ACC112 (cell line): ENCODE measurements around the gene ZCWPW1.
"Not testable (repeated sequence)": the region's sequence is repeated elsewhere in the genome, so short reads cannot be mapped to it uniquely, and the experiment has no call there.

Source experiments
- H2AFZ ChIP-seq: fragments of 200-600 bp; sonication (generic); one replicate; pipeline ENCODE4 v1.6.0; 2017; ENCODE audit warnings: antibody characterized with exemption, low read length; ENCODE audit not compliant: unreplicated experiment
- H3K27ac ChIP-seq: fragments of 200-600 bp; sonication (generic); 2 replicates; pipeline ENCODE4 v1.5.1; 2014; ENCODE audit warnings: low read depth, mild to moderate bottlenecking, antibody characterized with exemption, low read length, moderate library complexity
- H3K27me3 ChIP-seq: fragments of 200-600 bp; sonication (generic); 2 replicates; pipeline ENCODE4 v1.6.1; 2014; ENCODE audit warnings: mild to moderate bottlenecking, antibody characterized with exemption, low read length, moderate library complexity, mixed read lengths; ENCODE audit not compliant: insufficient read depth
- H3K36me3 ChIP-seq: fragments of 200-600 bp; sonication (generic); 2 replicates; pipeline ENCODE4 v1.6.1; 2016; ENCODE audit warnings: mild to moderate bottlenecking, antibody characterized with exemption, low read length, moderate library complexity, mixed read lengths; ENCODE audit not compliant: insufficient read depth
- H3K4me1 ChIP-seq: fragments of 200-600 bp; sonication (generic); one replicate; pipeline ENCODE4 v1.6.1; 2016; ENCODE audit warnings: low read length, mixed read lengths; ENCODE audit not compliant: insufficient read depth, unreplicated experiment, control insufficient read depth
- H3K4me3 ChIP-seq: fragments of 200-600 bp; sonication (generic); 2 replicates; pipeline ENCODE4 v1.5.1; 2014; ENCODE audit warnings: mild to moderate bottlenecking, low read depth, low read length
- H3K79me2 ChIP-seq: fragments of 200-600 bp; sonication (generic); one replicate; pipeline ENCODE4 v1.6.0; 2016; ENCODE audit warnings: low read length; ENCODE audit not compliant: control insufficient read depth, unreplicated experiment, insufficient read depth

ZCWPW1 gene

DNA sequence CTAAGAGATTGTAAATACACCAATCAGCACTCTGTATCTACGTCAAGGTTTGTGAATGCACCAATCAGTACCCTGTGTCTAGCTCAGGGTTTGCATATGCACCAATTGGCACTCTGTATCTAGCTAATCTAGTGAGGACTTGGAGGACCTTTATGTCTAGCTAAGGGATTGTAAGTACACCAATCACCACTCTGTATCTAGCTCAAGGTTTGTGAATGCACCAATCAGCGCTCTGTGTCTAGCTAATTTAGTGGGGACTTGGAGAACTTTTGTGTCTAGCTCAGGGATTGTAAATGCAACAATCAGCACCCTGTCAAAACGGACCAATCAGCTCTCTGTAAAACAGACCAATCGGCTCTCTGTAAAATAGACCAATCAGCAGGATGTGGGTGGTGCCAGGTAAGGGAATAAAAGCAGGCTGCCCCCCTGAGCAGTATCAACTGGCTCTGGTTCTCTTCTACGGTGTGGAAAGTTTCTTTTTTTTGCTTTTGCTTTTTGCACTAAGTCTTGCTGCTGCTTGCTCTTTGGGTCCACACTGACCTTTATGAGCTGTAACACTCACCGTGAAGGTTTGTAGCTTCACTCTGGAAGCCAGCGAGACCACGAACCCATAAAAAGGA lies 46.2 kb downstream of the ZCWPW1 start:
- not testable (repeated sequence) for H3K27ac ChIP-seq, H3K4me1 ChIP-seq, H3K27me3 ChIP-seq, H3K79me2 ChIP-seq, H3K4me3 ChIP-seq, H3K36me3 ChIP-seq, H2AFZ ChIP-seq

DNA sequence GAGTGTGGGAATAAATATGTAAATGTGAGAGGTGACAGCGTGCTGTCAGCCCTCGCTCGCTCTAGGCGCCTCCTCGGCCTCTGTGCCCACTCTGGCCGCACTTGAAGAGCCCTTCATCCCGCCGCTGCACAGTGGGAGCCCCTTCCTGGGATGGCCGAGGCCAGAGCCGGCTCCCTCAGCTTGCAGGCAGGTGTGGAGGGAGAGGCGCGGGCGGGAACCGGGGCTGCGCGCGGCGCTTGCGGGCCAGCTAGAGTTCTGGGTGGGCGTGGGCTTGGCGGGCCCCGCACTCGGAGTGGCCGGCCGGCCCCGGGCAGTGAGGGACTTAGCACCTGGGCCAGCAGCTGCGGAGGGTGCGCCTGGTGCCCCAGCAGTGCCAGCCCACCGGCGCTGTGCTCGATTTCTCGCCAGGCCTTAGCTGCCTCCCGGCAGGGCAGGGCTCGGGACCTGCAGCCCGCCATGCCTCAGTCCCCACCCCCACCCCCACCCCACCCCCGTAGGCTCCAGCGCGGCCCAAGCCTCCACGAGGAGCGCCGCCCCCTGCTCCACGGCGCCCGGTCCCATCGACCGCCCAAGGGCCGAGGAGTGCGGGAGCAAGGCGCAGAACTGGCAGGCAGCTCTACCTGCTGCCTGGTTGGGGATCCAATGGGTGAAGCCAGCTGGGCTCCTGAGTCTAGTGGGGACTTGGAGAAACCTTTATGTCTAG lies 46.8 kb downstream of the ZCWPW1 start:
- H3K36me3 ChIP-seq, H3K4me1 ChIP-seq, H2AFZ ChIP-seq, H3K27ac ChIP-seq, H3K27me3 ChIP-seq, H3K79me2 ChIP-seq, H3K4me3 ChIP-seq: not testable (repeated sequence)

DNA sequence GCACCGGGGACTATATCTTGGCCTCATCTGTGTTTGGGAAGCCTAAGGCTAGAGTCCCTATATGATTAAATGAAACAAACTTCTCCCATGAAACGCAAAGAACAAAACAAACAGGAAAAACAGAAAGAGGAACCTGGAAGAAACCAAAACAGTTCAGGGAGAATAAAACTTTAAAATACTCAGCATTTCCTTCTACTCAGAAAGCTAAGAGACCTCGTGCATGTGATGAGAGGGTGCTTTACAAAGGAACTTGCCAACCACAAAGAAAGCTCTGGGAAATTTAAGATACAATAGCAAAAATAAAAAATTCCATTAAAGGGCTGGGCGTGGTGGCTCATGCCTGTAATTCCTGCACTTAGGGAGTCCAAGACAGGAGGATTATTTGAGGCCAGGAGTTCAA lies 48.3 kb downstream of the ZCWPW1 start:
- no peak overlapping the region for H3K4me3 ChIP-seq
- H3K79me2 ChIP-seq, result no peaks in the 10 kb centered on the region
- H3K4me1 ChIP-seq, result no peaks in the 10 kb centered on the region
- no peak overlapping the region for H2AFZ ChIP-seq
- no peaks in the 10 kb centered on the region for H3K27me3 ChIP-seq
- H3K36me3 ChIP-seq, result no peaks in the 10 kb centered on the region
- no peak overlapping the region for H3K27ac ChIP-seq

DNA sequence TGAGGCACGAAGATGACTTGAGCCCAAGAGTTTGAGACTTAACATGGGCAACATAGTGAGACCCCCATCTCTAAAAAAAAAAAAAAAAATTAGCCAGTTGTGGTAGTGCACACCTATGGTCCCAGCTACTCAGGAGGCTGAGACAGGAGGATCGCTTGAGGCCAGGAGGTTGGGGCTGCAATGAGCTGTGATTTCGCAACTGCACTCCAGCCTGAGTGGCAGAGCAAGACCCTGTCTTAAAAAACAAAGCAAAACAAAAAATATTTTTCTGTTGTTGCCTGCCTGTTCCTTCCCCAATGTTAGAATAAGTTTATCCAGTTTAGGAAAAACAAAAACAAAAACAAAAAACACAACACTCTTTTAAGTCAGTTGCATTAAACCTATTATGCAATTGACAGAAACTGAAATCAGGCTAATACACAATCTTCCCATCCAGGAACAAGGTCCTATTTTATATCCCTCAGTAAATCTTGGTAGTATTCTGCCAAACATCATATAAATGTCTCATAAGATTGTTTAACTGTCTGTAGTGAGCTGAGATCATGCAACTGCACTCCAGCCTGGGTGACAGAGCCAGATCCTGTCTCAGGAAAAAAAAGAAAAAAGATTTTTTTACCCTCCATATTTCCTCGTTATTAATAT lies 50.3 kb downstream of the ZCWPW1 start:
- Histone ChIP-seq H3K27me3 (no peaks in the 10 kb centered on the region), H3K4me1 (peaks cover 4% of the 10 kb centered on the region), H2AFZ (no peak overlapping the region), H3K79me2 (no peaks in the 10 kb centered on the region), H3K27ac (no peak overlapping the region), H3K36me3 (no peaks in the 10 kb centered on the region), H3K4me3 (no peak overlapping the region)

DNA sequence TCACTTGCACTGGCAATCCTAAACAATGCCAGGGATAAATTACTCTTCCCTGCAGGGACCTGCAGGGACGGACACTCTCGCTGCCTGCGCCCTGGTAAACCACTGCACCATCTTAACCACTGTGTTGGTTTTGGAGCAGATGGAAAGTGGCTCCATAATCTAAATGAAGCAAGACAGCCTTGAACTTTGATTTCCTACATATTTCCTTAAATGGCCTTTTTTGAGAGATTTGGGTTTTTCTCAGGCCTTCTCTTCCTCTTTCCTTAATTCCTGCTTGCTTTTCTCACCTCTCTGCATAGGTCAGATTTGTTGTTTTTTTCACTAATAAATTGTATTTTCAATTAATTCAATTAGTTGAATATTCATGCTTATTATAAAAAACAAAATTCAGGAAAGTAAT lies 52.4 kb downstream of the ZCWPW1 start:
- H3K27ac ChIP-seq, result no peak overlapping the region

DNA sequence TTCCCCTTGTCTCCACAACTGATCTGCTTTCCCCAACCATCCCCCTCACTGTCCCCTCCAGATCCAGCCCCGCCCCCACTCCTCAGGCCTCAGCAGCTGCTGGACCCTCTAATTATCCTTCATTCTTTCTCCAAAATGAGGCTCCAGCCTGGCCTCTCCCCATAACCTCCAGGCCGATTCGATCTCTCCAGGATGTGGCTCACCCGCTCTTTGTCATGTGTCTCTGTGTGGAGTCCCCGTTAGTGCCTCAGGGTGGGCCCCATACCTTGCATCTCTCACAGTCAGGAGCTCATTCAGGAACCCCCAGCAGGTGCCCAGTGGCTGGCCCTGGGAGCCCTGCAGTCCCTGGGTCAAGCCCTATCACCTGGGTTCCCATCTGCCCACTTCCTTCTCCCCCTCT lies 53.9 kb downstream of the ZCWPW1 start:
- Histone ChIP-seq H3K4me1 (peaks cover 17% of the 10 kb centered on the region), H3K27me3 (no peaks in the 10 kb centered on the region), H3K27ac (no peak overlapping the region), H3K4me3 (no peak overlapping the region), H2AFZ (no peak overlapping the region), H3K36me3 (no peaks in the 10 kb centered on the region), H3K79me2 (no peaks in the 10 kb centered on the region)

More for the DNA sequence above, 52.4 kb downstream of the ZCWPW1 start:
- H3K27me3 ChIP-seq, result no peaks in the 10 kb centered on the region
- no peaks in the 10 kb centered on the region for H3K79me2 ChIP-seq
- H3K4me3 ChIP-seq, result no peak overlapping the region
- H3K4me1 ChIP-seq, result peaks cover 17% of the 10 kb centered on the region
- H2AFZ ChIP-seq, result no peak overlapping the region
- H3K36me3 ChIP-seq, result no peaks in the 10 kb centered on the region

DNA sequence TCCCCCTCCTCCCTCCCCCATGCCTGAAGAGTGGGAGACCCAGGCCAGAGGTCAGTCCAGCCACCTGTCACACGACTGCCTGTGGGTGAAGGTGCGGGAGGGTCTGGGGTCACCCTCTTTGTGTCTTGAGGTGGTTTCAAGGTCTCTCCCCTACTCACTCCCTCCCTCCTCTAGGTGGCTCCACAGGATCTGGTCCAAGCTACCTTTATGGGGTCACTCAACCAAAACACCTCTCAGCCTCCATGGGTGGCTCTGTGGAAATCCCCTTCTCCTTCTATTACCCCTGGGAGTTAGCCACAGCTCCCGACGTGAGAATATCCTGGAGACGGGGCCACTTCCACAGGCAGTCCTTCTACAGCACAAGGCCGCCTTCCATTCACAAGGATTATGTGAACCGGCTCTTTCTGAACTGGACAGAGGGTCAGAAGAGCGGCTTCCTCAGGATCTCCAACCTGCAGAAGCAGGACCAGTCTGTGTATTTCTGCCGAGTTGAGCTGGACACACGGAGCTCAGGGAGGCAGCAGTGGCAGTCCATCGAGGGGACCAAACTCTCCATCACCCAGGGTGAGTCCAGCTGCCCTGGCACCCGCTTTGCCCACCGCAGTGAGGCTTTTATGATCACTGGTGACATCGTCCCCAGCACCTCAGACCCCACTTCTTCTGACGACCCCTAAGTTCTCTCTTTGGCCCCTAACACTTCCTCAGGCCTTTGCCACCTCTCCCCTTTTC lies 54.5 kb downstream of the ZCWPW1 start:
- H3K79me2 ChIP-seq, H2AFZ ChIP-seq: not testable (repeated sequence)

DNA sequence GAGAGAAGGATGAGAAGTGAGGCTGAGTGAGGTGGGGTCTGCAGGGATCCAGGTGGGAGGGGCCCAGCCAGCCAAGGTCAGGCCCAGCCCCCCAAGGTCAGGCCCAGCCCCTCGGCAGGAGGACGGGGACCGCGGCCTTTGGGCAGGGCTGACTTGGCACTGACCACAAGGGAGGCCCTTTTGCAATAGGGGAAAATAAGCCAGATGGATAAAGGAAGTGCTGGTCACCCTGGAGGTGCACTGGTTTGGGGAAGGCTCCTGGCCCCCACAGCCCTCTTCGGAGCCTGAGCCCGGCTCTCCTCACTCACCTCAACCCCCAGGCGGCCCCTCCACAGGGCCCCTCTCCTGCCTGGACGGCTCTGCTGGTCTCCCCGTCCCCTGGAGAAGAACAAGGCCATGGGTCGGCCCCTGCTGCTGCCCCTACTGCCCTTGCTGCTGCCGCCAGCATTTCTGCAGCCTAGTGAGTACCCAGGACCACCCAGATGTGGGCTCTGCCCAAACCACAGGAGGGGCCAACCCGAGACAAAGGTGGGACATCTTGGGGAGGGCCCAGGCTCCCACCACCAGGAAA lies 55.2 kb downstream of the ZCWPW1 start, which contains the start of gene PILRA:
Gene PILRA, plus strand, starts transcription at position 227 of the 571 bp plus-strand sequence. Its CDS starts 170 bp downstream, at position 397.
- Histone ChIP-seq H3K4me3 (no peak within 1 kb of the TSS), H2AFZ (peak within 1 kb of the TSS; percentile 51), H3K27ac (peak within 1 kb of the TSS; percentile 20; the same call in 1 of the 2 replicates)

More for the DNA sequence above, 54.5 kb downstream of the ZCWPW1 start:
- peaks cover 17% of the 10 kb centered on the region for H3K4me1 ChIP-seq
- H3K27ac ChIP-seq, H3K4me3 ChIP-seq, H3K27me3 ChIP-seq, H3K36me3 ChIP-seq: not testable (repeated sequence)

DNA sequence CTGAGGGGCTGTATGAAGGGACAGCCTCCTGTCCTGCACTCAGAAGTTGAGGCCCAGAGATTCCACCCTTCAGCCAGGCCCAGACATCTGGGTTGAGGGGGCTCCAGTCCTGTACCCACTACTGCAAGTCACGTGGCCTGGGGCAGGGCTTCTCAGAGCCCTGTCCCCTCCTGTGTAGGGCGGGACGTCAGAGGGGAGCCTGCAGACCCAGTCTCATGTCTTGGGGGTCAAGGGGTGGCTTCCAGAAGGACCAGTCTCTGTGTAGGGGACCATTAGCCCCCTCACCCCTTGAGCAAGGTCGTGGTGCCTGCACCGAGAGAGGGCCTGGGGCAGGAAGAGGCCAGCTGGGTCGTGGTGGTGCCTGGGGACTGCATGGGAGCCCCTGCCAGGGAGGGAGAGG lies 55.8 kb downstream of the ZCWPW1 start:
- Histone ChIP-seq H3K4me1 (peaks cover 17% of the 10 kb centered on the region), H3K27ac (peak overlapping the region; percentile 20; the same call in 1 of the 2 replicates), H3K4me3 (no peak overlapping the region), H2AFZ (no peak overlapping the region), H3K36me3 (no peaks in the 10 kb centered on the region), H3K27me3 (no peaks in the 10 kb centered on the region), H3K79me2 (no peaks in the 10 kb centered on the region)

More for the DNA sequence above, 55.2 kb downstream of the ZCWPW1 start, which contains the start of gene PILRA:
- H3K36me3 ChIP-seq, result no peaks in the 10 kb centered on the region
- H3K27me3 ChIP-seq, result no peaks in the 10 kb centered on the region
- peaks cover 17% of the 10 kb centered on the region for H3K4me1 ChIP-seq
- no peaks in the 10 kb centered on the region for H3K79me2 ChIP-seq

DNA sequence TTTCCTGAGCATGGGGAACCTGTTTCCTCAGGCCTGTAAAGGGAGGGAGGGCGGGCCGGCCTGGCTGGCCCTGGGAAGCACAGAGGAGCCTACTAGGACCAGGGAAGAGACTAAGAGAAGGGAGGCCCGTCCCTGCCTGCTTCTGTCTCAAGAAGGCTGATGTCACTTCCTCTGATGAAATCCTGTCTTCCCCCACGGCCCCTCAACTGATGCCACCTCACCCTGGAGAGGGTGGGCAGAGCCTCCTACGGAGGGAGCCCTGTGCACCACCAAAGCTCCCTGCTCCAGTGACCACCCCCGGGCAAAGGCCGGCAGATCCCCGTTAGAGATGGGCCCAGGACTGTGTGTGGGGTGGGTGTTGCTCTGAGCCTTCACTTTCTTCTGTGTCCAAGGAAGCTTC lies 56.2 kb downstream of the ZCWPW1 start:
- Histone ChIP-seq H3K27me3 (no peaks in the 10 kb centered on the region), H3K27ac (peak overlapping the region; percentile 20; the same call in 1 of the 2 replicates), H3K36me3 (no peaks in the 10 kb centered on the region), H3K4me1 (peaks cover 17% of the 10 kb centered on the region), H3K79me2 (no peaks in the 10 kb centered on the region), H2AFZ (peak overlapping the region; percentile 51), H3K4me3 (no peak overlapping the region)
